ENCODE measurements around the gene F3. TPM values are rescaled to one million over a fixed set of nuclear protein-coding genes. Genes with fewer than 3 reads are reported as not detected.
A peak's percentile ranks its signal among the peaks of the same experiment; 100 is the strongest.

F3 gene
- total and polyA plus RNA-seq, 2 of the 13 experiments (the other 11 are each of a cell fraction or from before 2014, with no cell fraction given), result 5.8 to 9.0 TPM

- ChIA-PET CTCF (ENCODE audit: low intra/inter-chr PET ratio, low total read pairs) (no interaction called here), POLR2A (no interaction called here)
- H3K9me3 ChIP-seq (ENCODE audit: low read length), result no peaks in the 10 kb centered on the region
- no peak overlapping the region for H3K4me3 ChIP-seq (replicated peaks in 1 of 3; ENCODE audit: insufficient read depth in 1 of 3, low read depth in 2 of 3, low read length in 3 of 3)
- no peak for TF ChIP-seq ZBTB4 (CRISPR knock-in tag; IDR thresholded peaks at IDR 0.05; ENCODE audit: borderline replicate concordance)
- TF ChIP-seq ZEB1 (IDR thresholded peaks at IDR 0.05; ENCODE audit: insufficient replicate concordance, low read depth), result no peak
- no peak for TF ChIP-seq KDM3A (CRISPR knock-in tag; IDR thresholded peaks at IDR 0.05; ENCODE audit: low read depth)
- no peak for TF ChIP-seq ZNF557 (CRISPR knock-in tag; IDR thresholded peaks at IDR 0.05)
- no peak for TF ChIP-seq ZNF17 (CRISPR knock-in tag; IDR thresholded peaks at IDR 0.05)
- no peak for TF ChIP-seq FOXM1 (CRISPR knock-in tag; IDR thresholded peaks at IDR 0.05)
- TF ChIP-seq ZNF558 (CRISPR knock-in tag; IDR thresholded peaks at IDR 0.05; ENCODE audit: borderline replicate concordance), result no peak
- H3K9ac ChIP-seq (ENCODE audit: insufficient read depth, low read depth, low read length), result no peak overlapping the region
- ATAC-seq (no peak), DNase-seq (ENCODE audit: low spot score) (no peak), FAIRE-seq (no peak)
- intact Hi-C loops (cut with micrococcal nuclease; ENCODE audit: unreplicated experiment) (loop anchor here (10.0 kb wide), 1 partner anchor 145 kb away; no protein-coding TSS in a partner anchor), in situ Hi-C loops (cut with HindIII; ENCODE audit: extremely low pct_ligation_motif_present, low pct_unique_long_range_greater_than_20kb) (loop anchor here (25.0 kb wide), 1 partner anchor 488 kb away; no protein-coding TSS in a partner anchor)
- peaks cover 59% of the 10 kb centered on the region for H3K4me1 ChIP-seq (ENCODE audit: insufficient read depth, low read length)
- no peak overlapping the region for H2AFZ ChIP-seq (ENCODE audit: low read length)
- H3K27me3 ChIP-seq (ENCODE audit: control insufficient read depth in 1 of 2, insufficient read depth in 2 of 2, low read length in 2 of 2), result no peaks in the 10 kb centered on the region
- H3K79me2 ChIP-seq (ENCODE audit: insufficient read depth, low read length), result no peaks in the 10 kb centered on the region
- H3K27ac ChIP-seq (ENCODE audit: extremely low read length, insufficient read depth, low read length), result no peak overlapping the region
- H3K4me2 ChIP-seq (ENCODE audit: low read depth, low read length), result peak overlapping the region; percentile 87; the same call in 1 of the 2 replicates
- 19% methylated on average over 5 of the region's 5 CpGs for WGBS (ENCODE audit: low lambda C conversion rate)
- H3K36me3 ChIP-seq (replicated peaks in 1 of 2; ENCODE audit: control insufficient read depth in 1 of 2, insufficient read depth in 2 of 2, low read length in 2 of 2), result no peaks in the 10 kb centered on the region
- BruUV-seq (replicated peaks), result no TSS peak
- H4K20me1 ChIP-seq (ENCODE audit: insufficient read depth, low read length), result no peaks in the 10 kb centered on the region
These were observed 8.1 kb upstream of the F3 start for GRCh38 chr1:94549706-94550105.
